ENCODE data around the gene CDH3. TPM values are rescaled to one million over a fixed set of nuclear protein-coding genes. Genes with fewer than 3 reads are reported as not detected.

Gene CDH3
- total RNA-seq, 1 donor from 2014 or later, result not detected

Other genes with a start within 250 kb of the CDH3 start
- 0.13 TPM for gene SMPD3, start 196.8 kb upstream of the CDH3 start, total RNA-seq
- 10.3 TPM for gene ZFP90, start 106.0 kb upstream of the CDH3 start, total RNA-seq
- gene CDH1, start 92.0 kb downstream of the CDH3 start, total RNA-seq, result not detected
- 8.4 TPM for gene TANGO6, start 198.2 kb downstream of the CDH3 start, total RNA-seq